SIG-M5 treated with dmso at 0.1 percent for 504 hours (cell line): ENCODE measurements around the gene MPRIP.
"Not testable (repeated sequence)": the region's sequence is repeated elsewhere in the genome, so short reads cannot be mapped to it uniquely, and the experiment has no call there.

Experiments used
- DNase-seq: peaks from one replicate; lab custom pipeline; 2025; ENCODE audit not compliant: unreplicated experiment; lab: John Stamatoyannopoulos, UW

The MPRIP gene

DNA sequence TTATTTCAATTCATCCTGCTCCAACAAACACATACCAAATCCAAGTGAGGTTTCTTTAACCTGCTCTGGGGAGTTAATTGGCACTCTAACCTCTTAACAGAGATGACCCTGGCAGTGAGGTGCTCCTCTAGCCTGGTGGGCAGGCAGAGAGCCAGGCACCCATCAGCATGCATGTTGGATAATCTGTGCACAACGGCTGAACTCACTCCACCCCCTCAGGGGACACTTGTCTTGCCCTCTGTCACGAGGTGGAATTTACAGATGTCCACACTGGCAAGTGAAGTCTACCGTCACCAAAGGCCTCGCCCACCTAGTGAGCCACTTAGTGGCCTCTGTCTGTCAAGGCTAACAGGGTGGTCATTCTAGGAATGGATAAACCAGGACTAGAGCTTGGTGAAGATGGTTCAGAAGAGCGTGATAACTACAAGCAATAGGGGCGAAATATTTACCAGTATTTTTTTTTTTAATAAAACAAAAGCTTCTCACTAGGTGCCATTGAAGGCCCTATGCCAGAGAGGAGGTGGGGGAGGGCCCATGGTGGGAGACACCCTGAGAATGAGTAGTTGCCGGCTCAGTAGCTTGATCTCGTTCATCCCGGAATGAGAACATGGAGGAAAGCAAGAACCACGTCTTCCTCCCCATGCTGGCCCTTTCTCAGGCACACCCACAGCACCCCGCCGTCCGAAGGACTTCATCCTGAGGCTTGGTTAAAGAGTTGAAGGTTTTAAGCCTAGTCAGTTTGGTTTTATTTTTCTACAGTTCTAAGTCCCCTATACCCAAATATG is 138.7 kb downstream of the MPRIP start:
- DNase-seq = no peak

DNA sequence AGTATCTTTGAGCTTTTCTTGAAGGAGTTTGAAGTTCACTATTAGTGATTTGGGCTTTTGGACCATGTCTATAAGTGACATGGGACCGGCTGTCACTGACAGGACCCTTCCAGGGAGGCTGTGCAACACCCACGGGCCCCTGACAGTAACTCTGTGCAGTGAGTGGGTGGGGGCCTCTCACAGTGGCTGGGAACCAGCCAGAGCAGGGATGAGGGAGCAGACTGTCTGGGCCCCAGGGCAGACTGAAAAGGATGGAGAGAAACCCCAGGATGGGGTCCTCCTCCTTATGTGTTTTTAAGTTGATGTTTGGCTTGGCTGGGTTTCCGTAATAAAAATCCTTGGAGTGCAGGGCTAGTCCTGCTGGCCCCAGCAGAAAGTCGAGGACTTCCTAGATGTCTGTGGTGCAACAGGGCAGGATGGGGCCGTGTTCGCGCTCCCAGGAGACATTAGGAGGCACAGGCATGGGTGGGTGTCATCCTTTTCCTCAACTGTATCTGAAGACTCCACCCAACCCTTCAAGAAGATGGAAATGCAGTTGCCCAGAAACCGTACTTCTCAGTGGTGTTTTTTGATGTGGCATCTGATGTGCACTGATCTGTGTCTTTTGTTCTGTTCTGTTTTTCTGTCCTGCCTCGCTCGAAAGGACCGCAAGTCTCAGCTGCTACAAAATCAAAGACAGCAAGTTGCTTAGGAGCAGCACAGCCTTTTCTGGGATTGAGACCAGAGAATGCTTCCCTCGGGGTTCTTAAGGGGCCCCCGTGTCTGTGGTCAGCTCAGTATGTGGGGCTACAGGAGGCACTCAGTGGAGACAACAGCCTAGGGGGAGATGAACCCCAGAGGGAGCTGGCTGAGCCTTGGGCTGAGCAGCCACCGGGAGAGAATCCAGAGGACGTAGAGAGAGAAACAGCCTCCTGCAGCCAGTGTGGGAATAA is 139.7 kb downstream of the MPRIP start:
- DNase-seq = no peak

DNA sequence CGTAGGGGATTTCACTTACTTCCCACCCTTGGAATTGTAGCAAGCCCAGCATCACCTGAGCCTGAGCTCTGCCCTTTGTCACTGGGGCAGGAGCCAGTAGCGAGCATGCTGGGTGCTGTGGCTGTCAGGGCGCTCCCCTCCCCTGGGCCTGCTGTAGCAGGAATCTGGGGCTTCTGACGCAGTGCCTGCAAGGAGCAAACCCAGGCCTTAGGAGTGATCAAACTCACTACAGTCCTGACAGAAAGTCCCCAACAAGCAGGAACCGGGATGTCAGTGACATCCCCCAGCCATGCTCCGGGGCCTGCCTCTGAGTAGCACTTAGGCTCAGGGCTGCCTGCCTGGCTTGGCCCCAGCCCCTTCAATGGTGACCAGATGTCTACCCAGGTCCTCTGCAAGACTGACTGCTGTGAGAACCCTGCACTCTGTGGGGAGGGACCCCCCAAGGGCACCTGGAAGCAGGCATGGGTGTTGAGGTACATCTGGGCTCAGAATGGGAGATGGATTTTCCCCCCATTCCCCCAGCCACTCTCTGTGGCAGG is 140.4 kb downstream of the MPRIP start:
- DNase-seq = no peak

DNA sequence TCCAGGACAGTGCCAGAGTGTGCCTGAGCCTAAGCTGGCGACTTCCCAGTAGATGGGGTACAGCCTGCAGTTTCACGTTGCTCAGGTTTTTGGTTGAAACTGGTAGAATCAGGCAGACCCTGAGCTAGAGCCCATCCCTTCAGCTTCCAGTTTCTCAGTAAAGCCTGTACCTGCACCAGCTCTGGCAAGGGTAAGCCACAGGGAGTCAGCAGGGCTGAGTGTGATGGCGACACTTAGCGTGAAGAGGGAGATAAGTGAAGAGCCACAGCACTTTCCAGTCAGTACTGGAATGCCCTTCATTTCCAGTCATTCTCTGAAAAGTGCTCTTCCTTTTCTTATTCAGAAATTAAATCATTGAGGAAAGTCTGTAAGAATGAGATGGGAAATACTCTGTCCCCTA is 141.5 kb downstream of the MPRIP start:
- DNase-seq = no peak

DNA sequence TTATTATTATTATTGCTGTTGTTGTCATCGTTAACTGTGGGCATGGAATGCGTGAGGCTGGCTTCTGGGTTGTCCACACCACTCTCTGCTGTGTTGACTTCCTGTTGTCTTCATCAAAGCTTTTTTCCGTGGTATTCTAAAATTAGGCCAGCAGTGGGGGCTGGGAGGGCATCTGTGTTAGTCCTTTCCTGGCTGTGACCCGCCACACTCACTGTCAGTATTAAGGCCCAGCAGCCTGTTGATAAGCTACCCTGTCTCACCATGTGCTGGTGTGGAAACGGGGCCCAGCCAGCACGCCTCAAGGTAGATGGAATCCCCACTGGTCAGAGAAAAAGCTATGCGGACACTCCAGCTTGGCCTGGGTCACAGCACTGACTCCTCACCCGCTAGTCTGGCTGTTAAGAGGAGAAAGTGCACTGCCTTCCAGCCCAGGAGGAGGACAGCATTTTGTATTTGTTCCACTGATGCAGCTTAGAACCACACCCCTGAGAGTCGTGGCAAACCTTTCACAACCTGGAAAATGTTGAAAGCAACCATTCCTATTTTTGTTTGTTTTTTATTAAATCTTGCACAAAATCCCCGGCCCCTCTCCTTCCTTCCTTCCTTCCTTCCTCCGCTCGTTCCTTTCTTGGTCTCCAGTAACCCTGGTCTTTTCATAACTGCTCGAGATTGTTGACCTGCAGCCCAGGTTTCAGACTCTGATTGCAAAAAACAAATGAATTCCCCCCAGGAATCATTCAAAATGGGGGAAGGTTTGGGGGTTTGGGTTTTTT is 142.9 kb downstream of the MPRIP start:
- not testable (repeated sequence) for DNase-seq

DNA sequence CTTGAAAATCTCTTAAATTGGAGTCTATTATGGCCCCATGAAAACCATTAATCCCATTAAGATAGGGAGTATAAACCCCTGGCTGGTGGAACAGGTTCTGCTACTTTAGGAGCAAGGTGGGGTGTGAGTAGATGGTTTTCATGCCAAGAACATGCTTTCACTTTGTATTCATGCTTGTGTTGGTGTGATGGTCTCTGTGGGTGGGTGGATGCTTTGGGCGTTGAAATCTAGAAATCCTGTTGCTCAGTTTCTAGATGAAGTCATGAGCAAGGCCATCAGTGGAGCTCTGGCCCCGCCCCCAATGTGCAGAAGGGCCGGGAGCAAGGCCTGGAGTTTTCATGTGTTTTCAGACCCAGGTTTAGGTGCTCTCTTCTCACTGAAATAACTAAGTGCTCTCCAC is 143.8 kb downstream of the MPRIP start:
- no peak for DNase-seq

DNA sequence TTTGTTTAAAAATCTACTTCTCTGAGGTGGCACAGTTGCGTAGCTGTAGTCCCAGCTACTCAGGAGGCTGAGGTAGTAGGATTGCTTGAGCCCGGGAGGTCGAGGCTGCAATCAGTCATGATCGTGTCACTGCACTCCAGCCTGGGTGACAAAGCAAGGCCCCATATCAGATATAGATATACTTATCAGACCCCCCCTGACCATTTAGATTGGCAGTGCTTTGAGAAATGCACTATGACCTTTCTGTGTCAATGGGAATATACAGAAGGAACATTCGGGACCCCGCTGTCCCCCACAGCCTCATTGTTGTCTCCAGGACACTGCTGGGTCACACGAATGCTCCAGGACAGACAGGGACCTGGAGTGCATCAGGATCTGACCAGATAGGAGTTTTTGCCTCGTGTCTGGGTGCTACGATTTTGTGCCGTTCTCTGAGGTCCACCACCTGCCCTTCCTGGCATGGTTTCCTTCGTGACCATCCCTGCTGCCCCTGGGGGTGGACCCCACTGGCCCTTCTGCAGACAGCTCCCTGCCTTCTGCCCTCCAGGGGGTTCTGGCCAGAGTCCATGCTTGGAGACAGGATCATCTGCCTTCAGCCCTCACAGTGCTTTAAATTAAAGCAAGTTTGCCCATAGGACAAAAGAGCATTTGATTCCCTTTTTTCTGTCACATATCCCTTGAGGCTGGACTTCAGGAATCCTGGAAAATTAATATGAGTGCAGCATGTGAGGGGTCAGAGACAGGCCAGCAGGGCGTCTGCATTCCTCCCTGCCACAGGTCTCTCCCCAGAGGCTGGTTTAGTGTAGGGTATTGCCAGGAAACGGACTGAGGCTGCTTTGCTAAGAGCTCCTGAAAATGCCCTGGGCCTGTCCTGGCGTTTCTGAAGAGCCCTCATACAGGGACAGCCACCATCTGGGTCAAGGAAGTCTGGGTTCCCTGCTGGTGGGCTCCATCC is 144.6 kb downstream of the MPRIP start:
- DNase-seq = no peak

DNA sequence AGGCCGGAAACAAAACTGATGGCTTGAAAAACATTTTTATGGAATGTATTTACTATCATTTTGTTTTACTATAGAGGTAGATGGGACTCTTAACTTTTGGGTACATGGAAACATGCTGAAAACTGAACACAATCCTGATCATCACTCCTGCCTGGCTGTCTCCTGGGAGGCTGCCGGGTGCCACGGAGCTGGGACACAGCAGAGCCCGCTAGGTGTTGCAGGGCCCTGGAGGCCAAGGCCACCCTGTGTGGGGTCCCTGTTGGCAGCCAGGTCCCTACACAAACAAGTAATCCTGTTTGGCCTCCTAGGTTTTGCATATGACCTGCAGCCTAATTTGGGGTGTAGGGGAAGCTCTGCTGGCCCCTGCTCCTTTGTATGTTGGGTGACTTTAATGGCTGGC is 146.3 kb downstream of the MPRIP start:
- DNase-seq = no peak

DNA sequence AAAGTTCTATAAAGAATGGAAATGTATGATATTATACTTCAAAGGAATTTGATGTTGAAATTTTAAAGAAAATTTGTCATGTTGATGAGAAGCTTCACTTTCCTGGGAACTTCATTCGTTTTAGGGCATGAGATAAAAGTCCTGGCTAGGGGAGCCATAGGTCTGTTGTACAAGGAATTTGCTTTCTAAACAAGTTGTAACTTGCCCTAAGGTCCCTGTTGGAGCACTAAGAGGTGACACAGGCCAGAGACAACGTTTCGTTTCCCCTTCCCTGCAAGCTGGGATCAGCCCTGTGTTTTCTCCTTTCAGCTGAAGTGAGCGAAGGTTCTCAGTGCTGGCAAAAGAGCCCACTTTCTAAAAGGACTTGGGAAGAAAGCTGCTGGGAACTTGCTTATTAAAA is 147.3 kb downstream of the MPRIP start:
- DNase-seq = no peak

DNA sequence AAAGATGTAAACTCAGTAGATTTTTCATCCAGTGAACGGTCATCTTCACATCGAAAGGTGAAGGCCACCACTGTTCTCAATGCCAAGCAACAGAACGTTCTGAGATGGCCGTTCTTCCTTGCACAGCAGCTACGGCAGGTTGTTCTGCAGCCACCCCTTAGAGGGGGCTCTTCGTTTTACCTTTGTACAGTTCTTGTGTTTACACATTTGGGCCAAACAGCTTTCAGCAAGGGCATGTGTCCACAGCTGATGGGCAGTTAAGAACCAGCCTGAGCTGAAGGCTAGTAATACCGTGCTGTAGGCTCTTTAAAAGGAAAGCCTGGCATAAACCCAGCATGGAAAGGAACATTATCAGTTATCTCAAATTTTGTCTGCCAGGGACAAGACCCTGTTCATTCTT is 147.9 kb downstream of the MPRIP start:
- no peak for DNase-seq

DNA sequence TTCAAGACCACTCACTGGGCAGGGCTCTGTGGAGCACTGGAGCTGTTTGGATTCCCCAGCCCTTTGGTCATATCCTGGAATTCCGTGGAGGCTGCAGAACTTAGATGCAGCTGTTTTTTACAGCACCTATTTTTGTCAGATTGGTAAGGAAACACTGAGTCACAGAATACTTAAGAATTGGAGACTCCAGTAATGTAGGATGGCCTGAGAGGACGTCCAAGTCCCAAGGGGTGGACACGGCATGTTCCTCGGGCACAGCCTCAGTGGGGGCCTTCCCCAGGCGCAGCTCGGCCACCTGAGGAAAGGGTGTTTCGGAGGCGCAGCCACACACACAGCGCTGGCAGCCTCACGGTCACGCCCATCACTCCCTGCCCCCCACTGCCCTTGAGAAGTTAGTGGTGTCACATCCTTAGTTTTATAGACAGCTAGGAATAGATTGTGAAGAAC is 149.1 kb downstream of the MPRIP start:
- no peak for DNase-seq

DNA sequence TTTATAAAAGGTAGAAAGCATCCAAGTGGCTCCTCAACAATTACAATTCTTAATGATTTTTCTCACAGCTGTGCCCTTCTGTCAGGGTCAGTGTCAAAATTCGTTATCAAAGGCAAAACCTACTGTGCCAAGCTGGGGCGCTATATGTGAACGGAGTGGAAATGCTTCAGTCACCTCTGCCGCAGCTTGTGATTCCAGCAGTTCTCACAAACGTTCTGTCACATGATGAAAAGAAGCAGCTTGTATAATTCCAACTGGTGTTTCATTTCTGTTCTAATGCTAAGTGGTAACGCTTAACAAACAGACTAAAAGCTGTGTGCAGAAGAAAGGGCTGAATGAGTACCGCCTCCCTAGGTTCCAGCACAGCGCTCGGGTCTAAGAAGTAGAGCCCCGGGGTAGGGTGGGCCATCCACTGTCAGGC is 149.7 kb downstream of the MPRIP start:
- no peak for DNase-seq

DNA sequence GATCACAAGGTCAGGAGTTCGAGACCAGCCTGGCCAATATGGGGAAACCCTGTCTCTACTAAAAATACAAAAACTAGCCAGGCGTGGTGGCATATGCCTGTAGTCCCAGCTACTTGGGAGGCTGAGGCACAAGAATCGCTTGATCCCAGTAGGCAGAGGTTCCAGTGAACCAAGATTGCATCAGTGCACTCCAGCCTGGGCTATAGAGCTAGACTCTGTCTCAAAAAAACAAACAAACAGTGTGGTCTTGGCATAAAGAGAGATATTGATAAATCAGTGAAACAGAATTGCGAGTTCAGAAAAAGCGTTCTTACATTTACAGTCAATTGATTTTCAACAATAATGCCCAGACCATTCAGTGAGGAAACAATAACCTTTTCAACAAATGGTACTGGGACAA is 153.2 kb downstream of the MPRIP start:
- DNase-seq = not testable (repeated sequence)

DNA sequence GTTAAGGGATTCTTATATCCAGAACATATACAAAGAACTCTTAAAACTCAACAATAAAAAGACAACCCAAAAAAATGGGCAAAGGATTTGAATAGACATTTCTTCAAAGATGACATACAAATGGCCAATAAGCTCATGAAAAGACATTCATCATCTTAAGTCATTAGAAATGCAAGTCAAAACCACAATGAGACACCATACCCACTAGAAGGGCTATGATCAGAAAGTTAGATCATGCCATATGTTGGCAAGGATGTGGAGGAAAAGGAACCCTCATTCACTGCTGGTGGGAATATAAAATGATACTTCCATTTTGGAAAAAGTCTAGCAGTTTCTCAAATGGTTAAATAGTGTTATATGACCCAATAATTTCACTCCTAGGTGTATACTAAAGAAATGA is 154.5 kb downstream of the MPRIP start:
- DNase-seq = no peak

DNA sequence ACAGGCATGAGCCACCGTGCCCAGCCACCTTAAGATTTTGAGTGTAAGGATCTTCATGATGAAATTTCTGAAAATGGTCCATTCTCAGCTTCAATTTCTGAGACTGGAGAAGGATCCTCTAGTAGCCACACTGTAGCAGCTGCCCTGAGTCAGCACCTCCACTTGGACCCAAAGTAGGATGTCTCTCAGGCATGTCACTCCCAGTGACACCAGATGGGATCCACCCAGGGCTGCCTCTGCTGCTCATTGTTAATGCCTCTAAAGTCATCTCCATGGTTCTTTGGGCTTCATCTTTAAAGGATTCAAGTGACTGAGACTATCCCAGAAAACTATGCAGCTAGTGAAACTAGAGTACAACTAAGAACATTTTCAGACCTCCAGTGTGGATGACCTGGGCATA is 156.0 kb downstream of the MPRIP start:
- DNase-seq = no peak

DNA sequence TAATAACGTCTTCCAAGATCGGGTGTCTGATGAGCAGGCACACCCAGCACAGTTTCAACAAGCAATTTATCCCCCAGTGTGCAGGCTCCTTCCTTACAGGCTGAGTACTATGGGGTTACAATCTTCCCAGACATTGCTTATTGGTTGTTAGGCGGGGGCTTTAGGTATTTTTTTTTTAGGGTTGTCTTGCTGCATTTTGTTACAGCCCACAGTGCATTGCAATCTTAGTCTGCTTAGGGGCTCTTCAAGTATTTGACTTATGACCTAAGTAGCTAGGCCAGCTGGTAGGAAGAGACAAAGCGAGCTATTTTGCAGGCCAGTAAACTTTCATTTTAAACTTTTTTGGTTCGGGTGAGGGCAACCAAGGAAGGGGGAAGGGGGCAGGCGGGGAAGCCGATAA is 158.1 kb downstream of the MPRIP start:
- no peak for DNase-seq

DNA sequence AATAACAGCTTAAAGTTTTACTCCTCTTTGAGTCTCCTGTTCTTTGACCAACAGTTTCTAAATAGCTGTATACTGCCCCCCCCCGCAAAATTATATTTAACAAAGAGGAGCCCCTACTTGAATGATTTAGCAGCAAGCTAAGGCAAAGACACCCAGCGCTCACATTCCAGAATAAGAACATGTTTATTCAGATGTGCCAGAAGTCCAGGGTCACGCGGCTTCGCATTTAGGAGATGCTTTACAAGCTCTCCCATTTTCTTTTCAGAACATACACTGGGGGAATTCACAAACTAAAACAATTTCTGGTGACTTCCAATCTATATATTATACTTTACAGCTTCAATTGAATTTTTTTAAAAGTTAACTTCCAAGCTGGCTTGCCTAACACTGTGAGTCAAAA is 158.6 kb downstream of the MPRIP start:
- DNase-seq = no peak

DNA sequence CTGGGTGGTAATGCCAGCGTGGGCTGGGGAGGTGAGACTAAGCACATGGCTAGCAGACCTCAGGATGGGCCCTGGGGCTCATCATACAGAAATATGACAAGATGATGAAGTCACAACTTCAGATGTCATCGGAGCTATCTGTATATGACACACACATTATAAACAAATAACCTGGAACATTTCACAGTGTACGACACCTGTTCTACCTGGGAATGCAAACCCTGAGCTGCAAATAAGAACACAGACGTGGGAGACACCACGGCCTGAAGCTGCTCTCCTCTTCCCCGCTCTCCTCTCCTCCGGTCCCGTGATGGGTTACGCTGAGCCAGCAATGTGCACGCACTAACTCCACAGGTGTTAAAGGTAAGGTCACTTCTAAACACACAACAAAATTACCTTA is 159.0 kb downstream of the MPRIP start:
- DNase-seq = no peak

DNA sequence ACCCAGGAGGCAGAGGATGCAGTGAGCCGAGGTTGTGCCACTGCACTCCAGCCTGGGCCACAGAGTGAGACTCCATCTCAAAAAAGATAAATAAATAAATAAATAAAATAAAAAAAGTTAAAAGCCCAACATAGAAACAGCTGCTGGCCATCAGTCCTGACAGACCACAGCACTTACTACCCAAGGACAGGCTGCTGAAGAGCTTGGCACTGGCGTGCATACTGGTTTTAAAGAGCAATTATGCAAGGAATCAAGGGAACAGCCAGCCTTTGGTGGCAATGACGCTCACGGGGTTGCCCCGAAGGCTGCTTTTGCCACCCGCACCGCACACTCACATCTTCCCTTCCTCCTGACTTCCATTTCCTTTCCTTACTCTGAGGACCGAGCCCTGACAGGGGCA is 159.7 kb downstream of the MPRIP start:
- no peak for DNase-seq

DNA sequence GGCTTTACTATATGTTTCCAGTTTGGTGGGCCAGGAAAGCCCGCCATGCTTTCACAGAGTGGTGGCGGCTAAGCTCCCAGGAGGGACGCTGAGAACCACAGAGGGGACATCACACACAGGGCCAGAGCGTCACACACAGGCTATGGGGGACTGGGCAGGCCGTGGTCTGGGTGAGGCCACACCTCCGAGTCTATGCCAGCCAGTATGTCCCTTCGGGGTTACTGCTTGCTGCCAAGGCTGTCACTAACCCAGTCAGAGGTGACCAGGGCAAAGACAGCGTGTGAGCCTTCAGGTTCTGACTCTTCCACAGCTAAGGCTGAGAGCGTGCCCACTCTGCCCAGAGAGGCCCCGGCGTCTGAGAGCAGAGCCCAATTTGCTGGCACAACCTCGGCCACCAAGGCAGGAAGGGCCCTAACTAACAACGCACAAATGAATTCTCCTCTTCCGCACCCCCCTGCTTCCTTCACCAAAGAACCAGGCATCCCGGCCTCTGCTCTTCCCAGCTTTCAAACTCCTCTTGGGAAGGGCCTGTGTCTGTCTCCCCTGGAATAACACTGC is 161.0 kb downstream of the MPRIP start:
- DNase-seq = no peak
